Measurements from ENCODE around the gene GREB1.

The GREB1 gene

GRCh38 chr2:11502740-11503292 is 31.0 kb upstream of the GREB1 start:
- DNase-seq (ENCODE audit: extremely low read depth, low read depth): no peak
- TF ChIP-seq, protein P1, sequence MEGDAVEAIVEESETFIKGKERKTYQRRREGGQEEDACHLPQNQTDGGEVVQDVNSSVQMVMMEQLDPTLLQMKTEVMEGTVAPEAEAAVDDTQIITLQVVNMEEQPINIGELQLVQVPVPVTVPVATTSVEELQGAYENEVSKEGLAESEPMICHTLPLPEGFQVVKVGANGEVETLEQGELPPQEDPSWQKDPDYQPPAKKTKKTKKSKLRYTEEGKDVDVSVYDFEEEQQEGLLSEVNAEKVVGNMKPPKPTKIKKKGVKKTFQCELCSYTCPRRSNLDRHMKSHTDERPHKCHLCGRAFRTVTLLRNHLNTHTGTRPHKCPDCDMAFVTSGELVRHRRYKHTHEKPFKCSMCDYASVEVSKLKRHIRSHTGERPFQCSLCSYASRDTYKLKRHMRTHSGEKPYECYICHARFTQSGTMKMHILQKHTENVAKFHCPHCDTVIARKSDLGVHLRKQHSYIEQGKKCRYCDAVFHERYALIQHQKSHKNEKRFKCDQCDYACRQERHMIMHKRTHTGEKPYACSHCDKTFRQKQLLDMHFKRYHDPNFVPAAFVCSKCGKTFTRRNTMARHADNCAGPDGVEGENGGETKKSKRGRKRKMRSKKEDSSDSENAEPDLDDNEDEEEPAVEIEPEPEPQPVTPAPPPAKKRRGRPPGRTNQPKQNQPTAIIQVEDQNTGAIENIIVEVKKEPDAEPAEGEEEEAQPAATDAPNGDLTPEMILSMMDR (IDR thresholded peaks at IDR 0.05; ENCODE audit: low read depth, low read length): no peak

DNA sequence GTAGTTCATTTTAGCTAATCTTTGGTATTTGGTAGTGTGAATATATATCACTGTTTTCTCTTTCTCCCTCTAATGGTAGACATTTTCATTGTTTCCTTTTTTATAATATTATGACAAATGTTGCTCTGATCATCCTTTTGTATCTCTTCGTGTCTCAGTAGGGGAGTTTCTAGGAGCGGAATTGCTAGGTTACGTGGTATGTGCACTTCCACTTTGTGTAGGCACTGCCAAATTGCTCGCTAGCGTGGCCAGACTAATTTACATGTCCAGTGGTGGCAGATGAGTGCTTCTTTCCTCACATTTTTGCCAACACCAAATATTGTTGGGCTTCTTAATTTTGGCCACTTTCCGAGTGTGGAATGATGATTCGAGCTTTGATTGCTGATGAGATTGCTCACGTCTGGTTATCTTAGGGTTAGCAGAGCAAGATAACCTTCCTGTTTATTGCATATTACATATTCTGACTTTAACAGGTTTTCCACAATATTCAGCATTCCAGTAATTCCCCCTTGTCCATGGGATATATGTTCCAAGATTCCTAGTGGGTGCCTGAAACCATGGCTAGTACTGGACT is 30.4 kb upstream of the GREB1 start:
- TF ChIP-seq, protein P1 (IDR thresholded peaks at IDR 0.05; ENCODE audit: low read depth, low read length): no peak
- DNase-seq (ENCODE audit: extremely low read depth, low read depth): no peak

DNA sequence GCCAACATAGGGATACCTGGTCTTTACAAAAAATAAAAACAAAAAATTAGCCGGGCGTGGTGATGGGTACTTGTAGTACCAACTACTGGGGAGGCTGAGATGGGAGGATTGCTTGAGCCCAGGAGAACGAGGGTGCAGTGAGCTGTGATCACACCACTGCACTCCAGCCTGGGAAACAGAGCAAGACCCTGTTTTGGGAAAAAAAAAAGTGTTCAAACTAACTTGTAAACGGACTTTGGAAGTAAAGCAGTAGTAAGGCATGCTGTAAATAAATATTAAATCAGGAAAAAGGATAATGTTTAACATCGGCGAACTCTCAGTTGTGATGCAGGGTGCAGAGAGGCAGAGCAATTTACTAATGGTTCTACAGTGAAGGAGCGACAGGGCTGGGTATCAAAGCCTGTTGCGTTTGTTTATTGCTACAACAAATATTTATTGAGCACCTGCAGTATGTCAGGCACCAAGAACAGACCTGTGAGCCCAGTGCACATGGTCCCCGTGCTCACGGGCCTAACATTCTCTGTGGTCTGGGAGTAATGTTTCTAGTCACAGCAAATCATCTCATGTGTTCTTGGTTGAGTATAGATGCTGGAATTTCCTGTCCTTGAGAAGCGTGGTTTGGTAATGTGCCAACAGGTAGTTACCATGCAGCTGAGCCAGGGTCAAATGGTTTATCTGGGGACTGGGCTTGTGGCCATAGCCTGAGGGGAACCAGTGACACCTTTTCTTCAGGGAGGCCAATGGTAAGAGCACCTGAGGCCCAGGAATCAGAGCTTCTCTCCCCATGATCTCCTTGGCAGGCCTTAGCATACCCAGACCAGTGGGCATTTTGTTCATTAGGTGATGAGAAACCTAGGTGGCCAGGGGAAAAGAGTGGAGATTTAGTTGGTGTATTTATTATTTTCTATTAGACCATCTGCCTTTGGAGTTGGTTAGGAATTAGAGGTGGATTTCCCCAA is 27.9 kb upstream of the GREB1 start:
- TF ChIP-seq, protein P1 (IDR thresholded peaks at IDR 0.05; ENCODE audit: low read depth, low read length): no peak
- DNase-seq (ENCODE audit: extremely low read depth, low read depth): no peak

DNA sequence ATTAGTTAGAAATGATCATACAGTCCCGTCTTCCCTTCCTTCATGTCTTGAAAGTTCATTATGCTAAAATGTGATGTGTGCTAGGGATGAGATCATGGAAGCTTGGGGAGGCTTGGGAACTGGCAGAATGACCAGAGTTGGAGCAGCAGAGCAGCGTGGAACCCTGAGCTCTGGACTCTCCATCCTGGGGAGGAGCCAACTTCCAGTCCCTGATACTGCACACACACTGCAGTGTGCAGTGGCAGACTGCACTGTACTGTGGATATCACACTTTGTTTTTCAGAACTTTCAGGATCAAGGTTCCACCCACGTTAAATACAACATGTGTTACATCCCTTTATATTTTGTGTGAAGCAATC is 27.3 kb upstream of the GREB1 start:
- TF ChIP-seq, protein P1 (IDR thresholded peaks at IDR 0.05; ENCODE audit: low read depth, low read length): no peak
- DNase-seq (ENCODE audit: extremely low read depth, low read depth): no peak

DNA sequence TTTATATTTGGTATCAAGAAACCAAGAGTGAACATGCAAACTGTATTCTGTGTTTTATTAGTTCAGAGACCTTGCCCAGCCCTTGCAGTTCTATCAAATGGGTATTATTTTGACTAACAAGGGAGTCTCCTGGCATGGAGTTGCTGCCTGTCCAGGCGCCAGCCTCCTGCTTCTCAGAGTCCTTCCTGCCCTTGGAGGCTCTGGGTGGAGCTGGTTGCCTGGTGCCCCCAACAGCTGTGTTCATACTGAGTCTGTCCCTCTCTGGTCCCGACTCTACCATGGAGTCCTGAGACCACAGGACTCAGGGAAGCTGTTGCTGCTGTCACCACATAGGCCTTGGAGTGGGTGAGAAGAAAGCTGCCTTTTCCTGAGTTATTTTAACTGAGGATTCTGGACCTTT is 26.3 kb upstream of the GREB1 start:
- no peak for DNase-seq (ENCODE audit: extremely low read depth, low read depth)
- TF ChIP-seq, protein P1 (IDR thresholded peaks at IDR 0.05; ENCODE audit: low read depth, low read length): no peak

DNA sequence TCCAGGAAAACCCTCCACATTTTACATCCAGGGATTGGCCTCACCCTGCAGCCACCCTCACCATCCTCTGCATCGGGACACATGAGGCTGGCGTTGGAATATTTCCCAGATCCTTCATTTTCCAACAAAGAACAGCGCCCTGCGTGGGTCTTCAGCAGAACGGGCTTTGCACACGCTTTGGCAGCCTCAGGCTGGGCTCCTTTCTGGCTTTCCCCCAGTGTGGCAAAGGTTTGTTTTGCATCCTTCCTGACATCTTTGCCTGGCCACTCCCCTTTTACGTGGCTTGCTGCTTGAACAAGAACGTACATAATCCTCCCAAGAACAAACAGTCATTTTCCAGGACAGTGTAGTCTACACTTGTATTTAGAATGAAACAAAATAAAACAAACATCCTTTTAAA is 25.6 kb upstream of the GREB1 start:
- no peak for DNase-seq (ENCODE audit: extremely low read depth, low read depth)
- TF ChIP-seq, protein P1 (IDR thresholded peaks at IDR 0.05; ENCODE audit: low read depth, low read length): no peak
